Measurements from ENCODE around the gene LHX4. TPM values are rescaled to one million over a fixed set of nuclear protein-coding genes. Genes with fewer than 3 reads are reported as not detected.
"Not testable (repeated sequence)": the region's sequence is repeated elsewhere in the genome, so short reads cannot be mapped to it uniquely, and the experiment has no call there.

LHX4 gene
- total and polyA plus RNA-seq, 4 donors = under 0.01 to 0.19 (median 0.05) TPM

DNA sequence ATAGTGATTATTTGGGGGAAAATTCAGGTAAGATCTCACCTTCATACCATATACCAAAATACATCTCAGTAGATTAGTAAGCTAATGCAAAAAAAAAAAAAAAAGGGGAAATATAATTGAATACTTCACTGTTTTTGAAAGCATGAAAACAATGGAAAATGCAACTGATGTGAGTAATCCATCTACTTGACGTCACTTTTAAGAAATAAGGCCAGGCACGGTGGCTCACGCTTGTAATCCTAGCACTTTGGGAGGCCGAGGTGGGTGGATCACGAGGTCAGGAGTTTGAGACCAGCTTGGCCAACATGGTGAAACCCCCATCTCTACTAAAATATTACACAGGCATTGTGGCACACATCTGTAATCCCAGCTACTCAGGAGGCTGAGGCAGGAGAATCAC is 27.5 kb upstream of the LHX4 start:
- H3K9ac ChIP-seq (ENCODE audit: low read depth in 1 of 2, low read length in 2 of 2); DNase-seq (ENCODE audit: low spot score); H3K36me3 ChIP-seq (ENCODE audit: control insufficient read depth in 4 of 4, insufficient read depth in 3 of 4, low read depth in 1 of 4, low read length in 3 of 4); H3K9me3 ChIP-seq (ENCODE audit: control insufficient read depth in 4 of 4, low read length in 3 of 4); H3K27me3 ChIP-seq (ENCODE audit: control insufficient read depth in 4 of 4, insufficient read depth in 4 of 4, low read length in 3 of 4); H3K4me1 ChIP-seq (ENCODE audit: control insufficient read depth in 4 of 4, insufficient read depth in 4 of 4, low read length in 3 of 4); H3K27ac ChIP-seq (ENCODE audit: low read depth in 1 of 2, low read length in 2 of 2); H3K4me3 ChIP-seq (ENCODE audit: low read depth in 1 of 3, low read length in 3 of 3): not testable (repeated sequence)
- WGBS = 96% methylated on average over 5 of the region's 5 CpGs

DNA sequence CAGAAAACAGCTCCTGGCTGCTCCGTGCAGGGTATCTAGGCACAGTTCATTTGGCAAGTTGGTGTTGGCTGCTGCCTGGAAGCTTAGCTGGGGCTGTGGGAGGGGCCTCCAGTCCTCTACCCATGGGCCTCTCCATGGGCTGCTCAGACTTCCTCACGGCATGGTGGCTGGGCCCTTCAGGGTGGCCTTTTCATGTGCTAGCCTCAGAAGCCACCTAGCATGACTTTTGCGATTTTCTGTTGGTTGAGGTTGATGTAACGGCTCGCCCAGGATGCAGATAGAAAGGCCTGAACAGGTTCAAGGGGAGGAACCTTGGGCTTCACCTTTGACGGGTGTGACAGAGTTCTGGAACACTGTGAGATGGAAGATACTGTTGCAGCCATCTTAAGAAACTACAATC is 25.8 kb upstream of the LHX4 start:
- no peaks in the 10 kb centered on the region for H3K4me1 ChIP-seq (ENCODE audit: control insufficient read depth in 4 of 4, insufficient read depth in 4 of 4, low read length in 3 of 4)
- TF ChIP-seq RAD21 (IDR thresholded peaks at IDR 0.05) = no peak
- no peak for TF ChIP-seq CTCF (IDR thresholded peaks at IDR 0.05; ENCODE audit: low read depth, low read length, missing input control)
- no peak for TF ChIP-seq YY1 (IDR thresholded peaks at IDR 0.05)
- TF ChIP-seq NR2F2 (IDR thresholded peaks at IDR 0.05) = no peak
- TF ChIP-seq GABPA (IDR thresholded peaks at IDR 0.05 in 1 of 2, conservative IDR thresholded peaks at IDR 0.05 in 1 of 2) = no peak
- TF ChIP-seq EGR1 (IDR thresholded peaks at IDR 0.05; ENCODE audit: low read depth in 2 of 2) = no peak
- no peak for TF ChIP-seq JUND (IDR thresholded peaks at IDR 0.05)
- TF ChIP-seq FOXA2 (IDR thresholded peaks at IDR 0.05) = no peak
- TF ChIP-seq, protein P1, sequence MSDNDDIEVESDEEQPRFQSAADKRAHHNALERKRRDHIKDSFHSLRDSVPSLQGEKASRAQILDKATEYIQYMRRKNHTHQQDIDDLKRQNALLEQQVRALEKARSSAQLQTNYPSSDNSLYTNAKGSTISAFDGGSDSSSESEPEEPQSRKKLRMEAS (IDR thresholded peaks at IDR 0.05) = no peak
- no peak for TF ChIP-seq SP1 (IDR thresholded peaks at IDR 0.05)
- H3K9me3 ChIP-seq (ENCODE audit: control insufficient read depth in 4 of 4, low read length in 3 of 4) = no peaks in the 10 kb centered on the region
- no peak for DNase-seq (ENCODE audit: low spot score)
- WGBS = 89% methylated on average over 6 of the region's 6 CpGs
- no peaks in the 10 kb centered on the region for H3K36me3 ChIP-seq (ENCODE audit: control insufficient read depth in 4 of 4, insufficient read depth in 3 of 4, low read depth in 1 of 4, low read length in 3 of 4)
- H3K9ac ChIP-seq (ENCODE audit: low read depth in 1 of 2, low read length in 2 of 2) = no peak overlapping the region
- no peak overlapping the region for H3K4me3 ChIP-seq (ENCODE audit: low read depth in 1 of 3, low read length in 3 of 3)
- no peaks in the 10 kb centered on the region for H3K27me3 ChIP-seq (ENCODE audit: control insufficient read depth in 4 of 4, insufficient read depth in 4 of 4, low read length in 3 of 4)
- no peak overlapping the region for H3K27ac ChIP-seq (ENCODE audit: low read depth in 1 of 2, low read length in 2 of 2)

DNA sequence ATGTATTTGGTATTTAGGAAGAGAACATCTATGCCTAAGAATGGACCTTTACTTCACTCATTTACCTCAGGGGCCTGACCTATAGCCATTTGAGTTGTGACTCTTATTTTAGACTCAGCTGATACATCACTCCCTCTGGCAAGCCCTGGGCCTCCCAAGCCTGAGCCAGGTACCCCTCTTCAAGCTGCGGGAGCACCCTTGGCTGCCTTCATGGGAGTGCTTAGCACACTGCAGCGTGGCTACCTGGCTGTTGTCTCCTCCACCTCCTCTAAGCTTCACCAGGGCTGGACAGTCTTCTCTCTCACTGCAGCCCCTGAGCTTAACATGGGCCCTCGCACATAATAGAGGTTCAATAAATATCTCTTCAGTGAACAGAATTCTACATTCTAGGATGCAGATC is 23.5 kb upstream of the LHX4 start:
- Histone ChIP-seq H3K27me3 (ENCODE audit: control insufficient read depth in 4 of 4, insufficient read depth in 4 of 4, low read length in 3 of 4) (no peaks in the 10 kb centered on the region), H3K36me3 (ENCODE audit: control insufficient read depth in 4 of 4, insufficient read depth in 3 of 4, low read depth in 1 of 4, low read length in 3 of 4) (no peaks in the 10 kb centered on the region), H3K4me3 (ENCODE audit: low read depth in 1 of 3, low read length in 3 of 3) (no peak overlapping the region), H3K27ac (ENCODE audit: low read depth in 1 of 2, low read length in 2 of 2) (no peak overlapping the region), H3K9me3 (ENCODE audit: control insufficient read depth in 4 of 4, low read length in 3 of 4) (no peaks in the 10 kb centered on the region), H3K4me1 (ENCODE audit: control insufficient read depth in 4 of 4, insufficient read depth in 4 of 4, low read length in 3 of 4) (no peaks in the 10 kb centered on the region), H3K9ac (ENCODE audit: low read depth in 1 of 2, low read length in 2 of 2) (no peak overlapping the region)
- TF ChIP-seq RXRA (IDR thresholded peaks at IDR 0.05) = no peak
- no peak for DNase-seq (ENCODE audit: low spot score)
- 98% methylated on average over 3 of the region's 3 CpGs for WGBS

GRCh38 chr1:180208264-180208663 is 21.8 kb upstream of the LHX4 start:
- Histone ChIP-seq H3K27ac (ENCODE audit: low read depth in 1 of 2, low read length in 2 of 2) (no peak overlapping the region), H3K4me1 (ENCODE audit: control insufficient read depth in 4 of 4, insufficient read depth in 4 of 4, low read length in 3 of 4) (no peaks in the 10 kb centered on the region), H3K9ac (ENCODE audit: low read depth in 1 of 2, low read length in 2 of 2) (no peak overlapping the region), H3K4me3 (ENCODE audit: low read depth in 1 of 3, low read length in 3 of 3) (no peak overlapping the region), H3K27me3 (ENCODE audit: control insufficient read depth in 4 of 4, insufficient read depth in 4 of 4, low read length in 3 of 4) (no peaks in the 10 kb centered on the region), H3K36me3 (ENCODE audit: control insufficient read depth in 4 of 4, insufficient read depth in 3 of 4, low read depth in 1 of 4, low read length in 3 of 4) (no peaks in the 10 kb centered on the region), H3K9me3 (ENCODE audit: control insufficient read depth in 4 of 4, low read length in 3 of 4) (no peaks in the 10 kb centered on the region)
- TF ChIP-seq, protein P2, sequence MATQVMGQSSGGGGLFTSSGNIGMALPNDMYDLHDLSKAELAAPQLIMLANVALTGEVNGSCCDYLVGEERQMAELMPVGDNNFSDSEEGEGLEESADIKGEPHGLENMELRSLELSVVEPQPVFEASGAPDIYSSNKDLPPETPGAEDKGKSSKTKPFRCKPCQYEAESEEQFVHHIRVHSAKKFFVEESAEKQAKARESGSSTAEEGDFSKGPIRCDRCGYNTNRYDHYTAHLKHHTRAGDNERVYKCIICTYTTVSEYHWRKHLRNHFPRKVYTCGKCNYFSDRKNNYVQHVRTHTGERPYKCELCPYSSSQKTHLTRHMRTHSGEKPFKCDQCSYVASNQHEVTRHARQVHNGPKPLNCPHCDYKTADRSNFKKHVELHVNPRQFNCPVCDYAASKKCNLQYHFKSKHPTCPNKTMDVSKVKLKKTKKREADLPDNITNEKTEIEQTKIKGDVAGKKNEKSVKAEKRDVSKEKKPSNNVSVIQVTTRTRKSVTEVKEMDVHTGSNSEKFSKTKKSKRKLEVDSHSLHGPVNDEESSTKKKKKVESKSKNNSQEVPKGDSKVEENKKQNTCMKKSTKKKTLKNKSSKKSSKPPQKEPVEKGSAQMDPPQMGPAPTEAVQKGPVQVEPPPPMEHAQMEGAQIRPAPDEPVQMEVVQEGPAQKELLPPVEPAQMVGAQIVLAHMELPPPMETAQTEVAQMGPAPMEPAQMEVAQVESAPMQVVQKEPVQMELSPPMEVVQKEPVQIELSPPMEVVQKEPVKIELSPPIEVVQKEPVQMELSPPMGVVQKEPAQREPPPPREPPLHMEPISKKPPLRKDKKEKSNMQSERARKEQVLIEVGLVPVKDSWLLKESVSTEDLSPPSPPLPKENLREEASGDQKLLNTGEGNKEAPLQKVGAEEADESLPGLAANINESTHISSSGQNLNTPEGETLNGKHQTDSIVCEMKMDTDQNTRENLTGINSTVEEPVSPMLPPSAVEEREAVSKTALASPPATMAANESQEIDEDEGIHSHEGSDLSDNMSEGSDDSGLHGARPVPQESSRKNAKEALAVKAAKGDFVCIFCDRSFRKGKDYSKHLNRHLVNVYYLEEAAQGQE (IDR thresholded peaks at IDR 0.05) = no peak
- TF ChIP-seq HNF4G (IDR thresholded peaks at IDR 0.05) (no peak), GABPA (IDR thresholded peaks at IDR 0.05 in 1 of 2, conservative IDR thresholded peaks at IDR 0.05 in 1 of 2) (no peak), JUND (IDR thresholded peaks at IDR 0.05) (no peak), RXRA (IDR thresholded peaks at IDR 0.05) (no peak), HNF4A (conservative IDR thresholded peaks at IDR 0.05) (no peak), TAF1 (conservative IDR thresholded peaks at IDR 0.05) (no peak), EGR1 (IDR thresholded peaks at IDR 0.05; ENCODE audit: low read depth in 2 of 2) (no peak), FOXA2 (IDR thresholded peaks at IDR 0.05) (no peak), YY1 (IDR thresholded peaks at IDR 0.05) (no peak), RAD21 (IDR thresholded peaks at IDR 0.05) (no peak), NR2F2 (IDR thresholded peaks at IDR 0.05) (no peak), SP1 (IDR thresholded peaks at IDR 0.05) (no peak), FOXA1 (IDR thresholded peaks at IDR 0.05) (no peak)
- TF ChIP-seq, protein P1 (IDR thresholded peaks at IDR 0.05) = no peak
- TF ChIP-seq, protein P3, sequence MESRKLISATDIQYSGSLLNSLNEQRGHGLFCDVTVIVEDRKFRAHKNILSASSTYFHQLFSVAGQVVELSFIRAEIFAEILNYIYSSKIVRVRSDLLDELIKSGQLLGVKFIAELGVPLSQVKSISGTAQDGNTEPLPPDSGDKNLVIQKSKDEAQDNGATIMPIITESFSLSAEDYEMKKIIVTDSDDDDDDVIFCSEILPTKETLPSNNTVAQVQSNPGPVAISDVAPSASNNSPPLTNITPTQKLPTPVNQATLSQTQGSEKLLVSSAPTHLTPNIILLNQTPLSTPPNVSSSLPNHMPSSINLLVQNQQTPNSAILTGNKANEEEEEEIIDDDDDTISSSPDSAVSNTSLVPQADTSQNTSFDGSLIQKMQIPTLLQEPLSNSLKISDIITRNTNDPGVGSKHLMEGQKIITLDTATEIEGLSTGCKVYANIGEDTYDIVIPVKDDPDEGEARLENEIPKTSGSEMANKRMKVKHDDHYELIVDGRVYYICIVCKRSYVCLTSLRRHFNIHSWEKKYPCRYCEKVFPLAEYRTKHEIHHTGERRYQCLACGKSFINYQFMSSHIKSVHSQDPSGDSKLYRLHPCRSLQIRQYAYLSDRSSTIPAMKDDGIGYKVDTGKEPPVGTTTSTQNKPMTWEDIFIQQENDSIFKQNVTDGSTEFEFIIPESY (IDR thresholded peaks at IDR 0.05) = no peak
- WGBS = 77% methylated on average over 4 of the region's 4 CpGs
- DNase-seq (ENCODE audit: low spot score) = no peak

Measured in liver (tissue), 9 donors.